B cell (primary cell): ENCODE data around the gene MYOZ2. TPM values are rescaled to one million over a fixed set of nuclear protein-coding genes. Genes with fewer than 3 reads are reported as not detected.
A peak's percentile ranks its signal among the peaks of the same experiment; 100 is the strongest.

ENCODE experiments used
- ATAC-seq: fragments of 200-7000 bp; cut with Tn5 transposase; one replicate; pipeline ENCODE4 v1.10.0; 2021; ENCODE audit warnings: low read depth, mild to moderate bottlenecking, moderate number of reproducible peaks, moderate library complexity
- CTCF ChIA-PET: fragments of 350-600 bp; sonication (Branson Sonifier 250); formaldehyde crosslinking; loops from one replicate; lab custom pipeline; 2021; ENCODE audit warnings: antibody characterized with exemption, inconsistent platforms; lab: Charles Lee
- POLR2A ChIA-PET: fragments of 350-600 bp; sonication (Branson Sonifier 250); formaldehyde crosslinking; loops from one replicate; lab custom pipeline; 2021; ENCODE audit warnings: antibody characterized with exemption; lab: Charles Lee
- DNase-seq: peaks from one replicate; pipeline ENCODE4 v3.0.0; 2013
- H2AFZ ChIP-seq: 2 replicates; pipeline ENCODE4 v1.6.1; 2012; ENCODE audit warnings: mild to moderate bottlenecking, low read depth, low read length; ENCODE audit not compliant: insufficient read depth, poor library complexity, severe bottlenecking
- H3K27ac ChIP-seq, 2 donors: 1 replicate in 1 of 2; 2 replicates in 1 of 2; pipeline ENCODE4 v1.5.1; 2012 to 2013; ENCODE audit warnings: low read length in 2 of 2, mild to moderate bottlenecking in 2 of 2, moderate library complexity in 1 of 2
- H3K27me3 ChIP-seq, 4 experiments: fragments of 200-600 bp in 1 of 4; sonication (generic) in 1 of 4; replicated peaks in 1 of 4; 1 replicate in 2 of 4; 2 replicates in 2 of 4; pipeline versions ENCODE4 v1.6.1 to v1.7.0; 2013 to 2016; ENCODE audit warnings: low read length in 3 of 4, mild to moderate bottlenecking in 2 of 4, mixed read lengths in 1 of 4, moderate library complexity in 1 of 4; ENCODE audit not compliant: insufficient read depth in 4 of 4, control insufficient read depth in 3 of 4; ENCODE audit errors: control extremely low read depth in 1 of 4
- H3K36me3 ChIP-seq, 2 experiments: replicated peaks in 1 of 2; 1 replicate in 1 of 2; 2 replicates in 1 of 2; pipeline versions ENCODE4 v1.6.1 to v1.7.1; 2013; ENCODE audit warnings: low read length in 1 of 2; ENCODE audit not compliant: insufficient read depth in 2 of 2, control insufficient read depth in 1 of 2; ENCODE audit errors: control extremely low read depth in 1 of 2, extremely low read depth in 1 of 2
- H3K4me1 ChIP-seq, 2 donors: fragments of 200-600 bp in 1 of 2; sonication (generic) in 1 of 2; 1 replicate in 1 of 2; 2 replicates in 1 of 2; pipeline versions ENCODE4 v1.5.1 to v1.6.1; 2013 to 2017; ENCODE audit warnings: low read length in 2 of 2; ENCODE audit not compliant: control insufficient read depth in 2 of 2, insufficient read depth in 2 of 2
- H3K4me2 ChIP-seq: replicated peaks from 2 replicates; pipeline ENCODE3; 2012; ENCODE audit warnings: mild to moderate bottlenecking, low read depth, low read length; ENCODE audit not compliant: poor library complexity, severe bottlenecking
- H3K4me3 ChIP-seq, 5 experiments: fragments of 200-600 bp in 1 of 5; sonication (generic) in 1 of 5; 1 replicate in 3 of 5; 2 replicates in 2 of 5; pipeline versions ENCODE4 v1.5.1 to v1.7.0; 2011 to 2016; ENCODE audit warnings: low read length in 4 of 5, mild to moderate bottlenecking in 4 of 5, low read depth in 2 of 5, control low read depth in 1 of 5, moderate library complexity in 1 of 5; ENCODE audit not compliant: insufficient read depth in 1 of 5; ENCODE audit errors: control extremely low read depth in 1 of 5, extremely low read depth in 1 of 5
- H3K79me2 ChIP-seq: fragments of 200-600 bp; sonication (generic); one replicate; pipeline ENCODE4 v1.6.0; 2016; ENCODE audit warnings: low read length; ENCODE audit not compliant: control insufficient read depth, insufficient read depth
- H3K9ac ChIP-seq: fragments of 200-600 bp; sonication (generic); 2 replicates; pipeline ENCODE4 v1.6.1; 2017; ENCODE audit warnings: mild to moderate bottlenecking, low read length, moderate library complexity
- H3K9me3 ChIP-seq, 3 donors: one replicate each; pipeline versions ENCODE4 v1.6.1 to v1.7.1; 2013; ENCODE audit warnings: low read length in 2 of 3; ENCODE audit not compliant: control insufficient read depth in 2 of 3, insufficient read depth in 1 of 3; ENCODE audit errors: control extremely low read depth in 1 of 3
- H4K20me1 ChIP-seq: 2 replicates; pipeline ENCODE4 v1.6.0; 2012; ENCODE audit warnings: mild to moderate bottlenecking, low read length; ENCODE audit not compliant: insufficient read depth, control insufficient read depth, poor library complexity, severe bottlenecking
- H3K27ac Mint-ChIP-seq: one replicate; pipeline ENCODE4 v1.8.0; 2021; ENCODE audit warnings: mixed read lengths
- H3K27me3 Mint-ChIP-seq: one replicate; pipeline ENCODE4 v1.8.0; 2021; ENCODE audit warnings: mixed read lengths
- H3K4me1 Mint-ChIP-seq: one replicate; pipeline ENCODE4 v1.8.0; 2021; ENCODE audit warnings: mixed read lengths
- H3K4me3 Mint-ChIP-seq: one replicate; pipeline ENCODE4 v1.8.0; 2021; ENCODE audit warnings: mixed read lengths
- H3K9me3 Mint-ChIP-seq: one replicate; pipeline ENCODE4 v1.8.0; 2022; ENCODE audit warnings: mixed read lengths; ENCODE audit not compliant: insufficient read depth
- EZH2 ChIP-seq: IDR thresholded peaks from 2 replicates; pipeline ENCODE4 v1.6.1; 2012; ENCODE audit warnings: borderline replicate concordance, low read depth, mild to moderate bottlenecking, moderate library complexity, low read length; ENCODE audit not compliant: insufficient read depth, poor library complexity, severe bottlenecking
- WGBS: methylation state at CpG from one replicate; pipeline ENCODE4 v1.1.5; 2013; ENCODE audit warnings: missing lambda C conversion rate; ENCODE audit not compliant: insufficient coverage; 5-methylcytosine and 5-hydroxymethylcytosine counted together
- intact Hi-C: fragments of 100-400 bp; cut with micrococcal nuclease; formaldehyde crosslinking; loops from one replicate; pipeline ENCODE4 v1.10.0; 2022
- polyA plus RNA-seq: library from polyadenylated mRNA; depleted of rRNA; stranded (reverse); fragments of >200 nt; gene quantifications from 2 replicates; pipeline ENCODE4 v1.2.3, GENCODE V29; 2012
- total RNA-seq, 2 donors: library from RNA; stranded (reverse); fragments of 120-200 nt in 1 of 2; gene quantifications; 1 replicate in 1 of 2; 2 replicates in 1 of 2; pipeline versions ENCODE4 v1.2.3 to v1.2.4, GENCODE V29; 2013 to 2022
- TF ChIP-seq, protein P1 (sequence below): fragments of 200-600 bp; IDR thresholded peaks from one replicate; pipeline ENCODE4 v1.8.0; 2022; ENCODE audit warnings: antibody characterized with exemption, mild to moderate bottlenecking

The MYOZ2 gene
- total and polyA plus RNA-seq, 2 donors (not counting 1 experiment from before 2014, with no cell fraction given): not detected

DNA sequence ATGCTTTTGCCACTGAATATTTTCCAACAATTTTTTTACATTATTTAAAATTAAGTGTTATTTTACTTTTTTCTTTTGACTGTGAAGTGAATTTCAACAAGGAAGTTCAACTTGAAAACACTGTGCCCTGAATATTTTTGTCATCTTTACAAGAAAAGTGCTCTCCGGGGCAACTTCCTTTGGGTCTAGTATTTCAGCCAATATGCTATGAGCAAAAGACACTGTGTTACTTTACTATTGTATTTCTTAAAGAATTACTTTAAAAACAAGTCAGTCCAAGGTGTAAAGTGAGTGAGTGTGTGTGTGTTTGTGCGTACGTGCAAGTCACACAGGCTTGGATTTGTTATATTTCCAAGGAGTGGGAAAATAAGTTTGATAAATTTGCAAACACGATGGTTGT lies 69.3 kb downstream of the MYOZ2 start:
- TF ChIP-seq EZH2: no peak
- TF ChIP-seq, protein P1, sequence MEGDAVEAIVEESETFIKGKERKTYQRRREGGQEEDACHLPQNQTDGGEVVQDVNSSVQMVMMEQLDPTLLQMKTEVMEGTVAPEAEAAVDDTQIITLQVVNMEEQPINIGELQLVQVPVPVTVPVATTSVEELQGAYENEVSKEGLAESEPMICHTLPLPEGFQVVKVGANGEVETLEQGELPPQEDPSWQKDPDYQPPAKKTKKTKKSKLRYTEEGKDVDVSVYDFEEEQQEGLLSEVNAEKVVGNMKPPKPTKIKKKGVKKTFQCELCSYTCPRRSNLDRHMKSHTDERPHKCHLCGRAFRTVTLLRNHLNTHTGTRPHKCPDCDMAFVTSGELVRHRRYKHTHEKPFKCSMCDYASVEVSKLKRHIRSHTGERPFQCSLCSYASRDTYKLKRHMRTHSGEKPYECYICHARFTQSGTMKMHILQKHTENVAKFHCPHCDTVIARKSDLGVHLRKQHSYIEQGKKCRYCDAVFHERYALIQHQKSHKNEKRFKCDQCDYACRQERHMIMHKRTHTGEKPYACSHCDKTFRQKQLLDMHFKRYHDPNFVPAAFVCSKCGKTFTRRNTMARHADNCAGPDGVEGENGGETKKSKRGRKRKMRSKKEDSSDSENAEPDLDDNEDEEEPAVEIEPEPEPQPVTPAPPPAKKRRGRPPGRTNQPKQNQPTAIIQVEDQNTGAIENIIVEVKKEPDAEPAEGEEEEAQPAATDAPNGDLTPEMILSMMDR: no peak
- H3K4me2 ChIP-seq: peak overlapping the region; percentile 40
- H3K4me1 ChIP-seq: no peaks in the 10 kb centered on the region
- POLR2A ChIA-PET: no interaction called here
- peak overlapping the region; percentile 42 for H3K4me3 Mint-ChIP-seq
- H3K27me3 ChIP-seq: no peaks in the 10 kb centered on the region
- peak overlapping the region; percentile 37 for H3K27ac Mint-ChIP-seq
- ATAC-seq (no peak), DNase-seq (no peak)
- no peaks in the 10 kb centered on the region for H3K9me3 ChIP-seq
- H3K36me3 ChIP-seq: no peaks in the 10 kb centered on the region
- H2AFZ ChIP-seq: no peak overlapping the region
- peaks cover 58% of the 10 kb centered on the region for H3K4me1 Mint-ChIP-seq
- no peaks in the 10 kb centered on the region for H3K79me2 ChIP-seq
- peak overlapping the region; percentile 11 for H3K9ac ChIP-seq
- 100% methylated on average over 2 of the region's 4 CpGs for WGBS
- H3K4me3 ChIP-seq: peak overlapping the region in 1 of 5 experiments; percentile 31
- peak overlapping the region in 1 of 2 donors; percentile 55 for H3K27ac ChIP-seq
- H3K9me3 Mint-ChIP-seq: no peaks in the 10 kb centered on the region
- intact Hi-C loops: no loop called here
- CTCF ChIA-PET: no interaction called here
- no peaks in the 10 kb centered on the region for H3K27me3 Mint-ChIP-seq
- H4K20me1 ChIP-seq: no peaks in the 10 kb centered on the region

DNA sequence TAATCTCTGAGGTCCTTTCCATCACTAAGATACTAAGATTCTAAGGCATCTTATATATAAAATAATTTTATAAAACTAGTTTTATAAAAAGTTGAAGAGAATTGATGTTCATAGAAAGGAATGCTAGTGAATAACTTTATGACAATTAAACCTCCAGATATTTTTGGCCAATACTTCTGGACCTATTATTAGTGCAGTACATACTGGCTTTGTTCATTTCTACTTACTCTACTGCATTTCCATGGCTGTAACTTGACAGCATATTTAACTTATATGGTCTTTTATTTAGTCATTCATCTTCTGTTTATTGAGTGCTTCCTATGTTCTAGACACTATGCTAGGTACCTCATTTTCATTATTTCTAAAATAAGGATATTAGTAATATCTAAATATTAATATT lies 70.1 kb downstream of the MYOZ2 start:
- ChIA-PET POLR2A (no interaction called here), CTCF (no interaction called here)
- H3K27me3 ChIP-seq: no peaks in the 10 kb centered on the region
- Mint-ChIP-seq H3K4me1 (peaks cover 53% of the 10 kb centered on the region), H3K27me3 (no peaks in the 10 kb centered on the region), H3K27ac (peak overlapping the region; percentile 79), H3K4me3 (peak overlapping the region; percentile 23), H3K9me3 (no peaks in the 10 kb centered on the region)
- no peak overlapping the region for H3K4me3 ChIP-seq
- no peaks in the 10 kb centered on the region for H3K4me1 ChIP-seq
- H3K27ac ChIP-seq: no peak overlapping the region
- H2AFZ ChIP-seq: no peak overlapping the region
- DNase-seq: no peak
- intact Hi-C loops: loop anchor here (1.0 kb wide), 1 partner anchor 24 kb away; no protein-coding TSS in a partner anchor
- H3K9ac ChIP-seq: no peak overlapping the region
- no peaks in the 10 kb centered on the region for H4K20me1 ChIP-seq
- H3K79me2 ChIP-seq: no peaks in the 10 kb centered on the region
- ATAC-seq: no peak
- no peaks in the 10 kb centered on the region for H3K9me3 ChIP-seq
- H3K36me3 ChIP-seq: no peaks in the 10 kb centered on the region
- TF ChIP-seq, protein P1: no peak
- no peak for TF ChIP-seq EZH2
- no peak overlapping the region for H3K4me2 ChIP-seq
